ENCODE measurements around the gene CCS.
"Not testable (repeated sequence)": the region's sequence is repeated elsewhere in the genome, so short reads cannot be mapped to it uniquely, and the experiment has no call there.

Gene CCS, protein sequence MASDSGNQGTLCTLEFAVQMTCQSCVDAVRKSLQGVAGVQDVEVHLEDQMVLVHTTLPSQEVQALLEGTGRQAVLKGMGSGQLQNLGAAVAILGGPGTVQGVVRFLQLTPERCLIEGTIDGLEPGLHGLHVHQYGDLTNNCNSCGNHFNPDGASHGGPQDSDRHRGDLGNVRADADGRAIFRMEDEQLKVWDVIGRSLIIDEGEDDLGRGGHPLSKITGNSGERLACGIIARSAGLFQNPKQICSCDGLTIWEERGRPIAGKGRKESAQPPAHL

DNA sequence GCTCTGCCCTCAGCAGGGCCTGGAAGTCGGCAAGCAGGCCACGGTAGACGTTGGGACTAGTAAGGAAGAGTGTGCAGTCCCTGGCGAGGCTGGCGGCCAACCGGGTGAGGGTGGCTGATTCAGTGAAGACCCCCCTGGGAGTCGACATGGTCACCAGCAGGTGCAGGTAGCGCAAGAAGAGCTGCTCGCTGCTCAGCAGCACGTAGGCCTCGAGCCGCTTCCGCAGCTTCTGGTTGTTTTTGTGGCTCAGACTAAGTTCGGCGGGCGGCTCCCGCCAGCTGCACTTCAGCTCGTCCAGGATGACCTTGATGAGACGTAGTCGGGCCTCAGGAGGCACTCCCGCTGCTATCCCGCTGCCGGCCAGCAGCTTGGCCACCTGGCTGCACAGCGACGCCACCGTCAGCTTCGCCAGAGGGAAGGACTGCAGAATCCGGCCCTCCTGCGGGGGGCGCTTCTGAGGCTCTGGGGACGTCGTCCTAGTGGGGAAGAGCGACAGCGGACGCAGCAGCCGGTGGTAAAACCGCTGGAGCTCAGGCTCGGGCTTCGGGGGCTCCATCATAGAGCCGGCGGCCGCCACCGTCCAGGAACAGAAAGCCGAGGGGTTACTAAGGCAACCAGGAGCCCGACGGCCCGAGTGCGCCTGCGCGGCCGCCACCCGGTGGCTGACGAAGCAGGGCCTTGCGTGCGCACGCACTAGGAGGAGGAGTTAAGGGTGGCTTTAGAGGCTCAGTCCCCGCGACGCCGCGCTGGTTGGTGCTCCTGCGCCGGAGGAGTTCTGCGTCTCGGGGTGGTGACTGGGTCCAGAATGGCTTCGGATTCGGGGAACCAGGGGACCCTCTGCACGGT, at the start of gene CCS, which contains the start of gene CCDC87:
Gene CCS (plus strand): TSS at position 729 of the 846 bp plus-strand sequence. CDS start 77 bp downstream, at position 806.
Gene CCDC87 (minus strand): TSS at position 607 of the 846 bp plus-strand sequence. CDS start 48 bp downstream, at position 559.
- ATAC-seq: peak; percentile 99
- TF ChIP-seq TOX (CRISPR knock-in tag; IDR thresholded peaks at IDR 0.05; ENCODE audit: borderline replicate concordance) (no peak), BACH2 (CRISPR knock-in tag; IDR thresholded peaks at IDR 0.05; ENCODE audit: borderline replicate concordance) (no peak), ZFP3 (CRISPR knock-in tag; IDR thresholded peaks at IDR 0.05) (0 out of 2 replicates have a peak, but pooled peaks have one; percentile 33), SNAI2 (CRISPR knock-in tag; IDR thresholded peaks at IDR 0.05) (no peak)
- TF ChIP-seq, protein P1, sequence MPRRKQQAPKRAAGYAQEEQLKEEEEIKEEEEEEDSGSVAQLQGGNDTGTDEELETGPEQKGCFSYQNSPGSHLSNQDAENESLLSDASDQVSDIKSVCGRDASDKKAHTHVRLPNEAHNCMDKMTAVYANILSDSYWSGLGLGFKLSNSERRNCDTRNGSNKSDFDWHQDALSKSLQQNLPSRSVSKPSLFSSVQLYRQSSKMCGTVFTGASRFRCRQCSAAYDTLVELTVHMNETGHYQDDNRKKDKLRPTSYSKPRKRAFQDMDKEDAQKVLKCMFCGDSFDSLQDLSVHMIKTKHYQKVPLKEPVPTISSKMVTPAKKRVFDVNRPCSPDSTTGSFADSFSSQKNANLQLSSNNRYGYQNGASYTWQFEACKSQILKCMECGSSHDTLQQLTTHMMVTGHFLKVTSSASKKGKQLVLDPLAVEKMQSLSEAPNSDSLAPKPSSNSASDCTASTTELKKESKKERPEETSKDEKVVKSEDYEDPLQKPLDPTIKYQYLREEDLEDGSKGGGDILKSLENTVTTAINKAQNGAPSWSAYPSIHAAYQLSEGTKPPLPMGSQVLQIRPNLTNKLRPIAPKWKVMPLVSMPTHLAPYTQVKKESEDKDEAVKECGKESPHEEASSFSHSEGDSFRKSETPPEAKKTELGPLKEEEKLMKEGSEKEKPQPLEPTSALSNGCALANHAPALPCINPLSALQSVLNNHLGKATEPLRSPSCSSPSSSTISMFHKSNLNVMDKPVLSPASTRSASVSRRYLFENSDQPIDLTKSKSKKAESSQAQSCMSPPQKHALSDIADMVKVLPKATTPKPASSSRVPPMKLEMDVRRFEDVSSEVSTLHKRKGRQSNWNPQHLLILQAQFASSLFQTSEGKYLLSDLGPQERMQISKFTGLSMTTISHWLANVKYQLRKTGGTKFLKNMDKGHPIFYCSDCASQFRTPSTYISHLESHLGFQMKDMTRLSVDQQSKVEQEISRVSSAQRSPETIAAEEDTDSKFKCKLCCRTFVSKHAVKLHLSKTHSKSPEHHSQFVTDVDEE (CRISPR knock-in tag; IDR thresholded peaks at IDR 0.05): peak; percentile 18; the same call in 1 of the 2 replicates

GRCh38 chr11:66543263-66544107, 49.5 kb upstream of the CCS start:
- TF ChIP-seq, protein P2, sequence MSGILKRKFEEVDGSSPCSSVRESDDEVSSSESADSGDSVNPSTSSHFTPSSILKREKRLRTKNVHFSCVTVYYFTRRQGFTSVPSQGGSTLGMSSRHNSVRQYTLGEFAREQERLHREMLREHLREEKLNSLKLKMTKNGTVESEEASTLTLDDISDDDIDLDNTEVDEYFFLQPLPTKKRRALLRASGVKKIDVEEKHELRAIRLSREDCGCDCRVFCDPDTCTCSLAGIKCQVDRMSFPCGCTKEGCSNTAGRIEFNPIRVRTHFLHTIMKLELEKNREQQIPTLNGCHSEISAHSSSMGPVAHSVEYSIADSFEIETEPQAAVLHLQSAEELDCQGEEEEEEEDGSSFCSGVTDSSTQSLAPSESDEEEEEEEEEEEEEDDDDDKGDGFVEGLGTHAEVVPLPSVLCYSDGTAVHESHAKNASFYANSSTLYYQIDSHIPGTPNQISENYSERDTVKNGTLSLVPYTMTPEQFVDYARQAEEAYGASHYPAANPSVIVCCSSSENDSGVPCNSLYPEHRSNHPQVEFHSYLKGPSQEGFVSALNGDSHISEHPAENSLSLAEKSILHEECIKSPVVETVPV (CRISPR knock-in tag; IDR thresholded peaks at IDR 0.05): no peak
- TF ChIP-seq BACH2 (CRISPR knock-in tag; IDR thresholded peaks at IDR 0.05; ENCODE audit: borderline replicate concordance) (no peak), ZNF565 (CRISPR knock-in tag; conservative IDR thresholded peaks at IDR 0.05; ENCODE audit: low read depth) (no peak), GLIS3 (CRISPR knock-in tag; IDR thresholded peaks at IDR 0.05) (no peak), SNAI2 (CRISPR knock-in tag; IDR thresholded peaks at IDR 0.05) (no peak), PATZ1 (CRISPR knock-in tag; IDR thresholded peaks at IDR 0.05; ENCODE audit: borderline replicate concordance) (no peak), PPARA (CRISPR knock-in tag; IDR thresholded peaks at IDR 0.05; ENCODE audit: borderline replicate concordance) (no peak), ZNF8 (CRISPR knock-in tag; IDR thresholded peaks at IDR 0.05) (no peak), ESRRG (CRISPR knock-in tag; IDR thresholded peaks at IDR 0.05) (no peak), ARNTL (CRISPR knock-in tag; IDR thresholded peaks at IDR 0.05; ENCODE audit: borderline replicate concordance, low read depth) (no peak), ZFP30 (CRISPR knock-in tag; IDR thresholded peaks at IDR 0.05) (no peak), TOX (CRISPR knock-in tag; IDR thresholded peaks at IDR 0.05; ENCODE audit: borderline replicate concordance) (no peak), ZNF70 (CRISPR knock-in tag; IDR thresholded peaks at IDR 0.05) (no peak), ISL1 (CRISPR knock-in tag; IDR thresholded peaks at IDR 0.05) (no peak), ZFP3 (CRISPR knock-in tag; IDR thresholded peaks at IDR 0.05) (no peak), POU6F1 (CRISPR knock-in tag; IDR thresholded peaks at IDR 0.05; ENCODE audit: borderline replicate concordance, low read depth) (no peak)
- TF ChIP-seq, protein P3, sequence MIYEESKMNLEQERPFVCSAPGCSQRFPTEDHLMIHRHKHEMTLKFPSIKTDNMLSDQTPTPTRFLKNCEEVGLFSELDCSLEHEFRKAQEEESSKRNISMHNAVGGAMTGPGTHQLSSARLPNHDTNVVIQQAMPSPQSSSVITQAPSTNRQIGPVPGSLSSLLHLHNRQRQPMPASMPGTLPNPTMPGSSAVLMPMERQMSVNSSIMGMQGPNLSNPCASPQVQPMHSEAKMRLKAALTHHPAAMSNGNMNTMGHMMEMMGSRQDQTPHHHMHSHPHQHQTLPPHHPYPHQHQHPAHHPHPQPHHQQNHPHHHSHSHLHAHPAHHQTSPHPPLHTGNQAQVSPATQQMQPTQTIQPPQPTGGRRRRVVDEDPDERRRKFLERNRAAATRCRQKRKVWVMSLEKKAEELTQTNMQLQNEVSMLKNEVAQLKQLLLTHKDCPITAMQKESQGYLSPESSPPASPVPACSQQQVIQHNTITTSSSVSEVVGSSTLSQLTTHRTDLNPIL (CRISPR knock-in tag; IDR thresholded peaks at IDR 0.05; ENCODE audit: low read depth): no peak
- ATAC-seq: no peak

DNA sequence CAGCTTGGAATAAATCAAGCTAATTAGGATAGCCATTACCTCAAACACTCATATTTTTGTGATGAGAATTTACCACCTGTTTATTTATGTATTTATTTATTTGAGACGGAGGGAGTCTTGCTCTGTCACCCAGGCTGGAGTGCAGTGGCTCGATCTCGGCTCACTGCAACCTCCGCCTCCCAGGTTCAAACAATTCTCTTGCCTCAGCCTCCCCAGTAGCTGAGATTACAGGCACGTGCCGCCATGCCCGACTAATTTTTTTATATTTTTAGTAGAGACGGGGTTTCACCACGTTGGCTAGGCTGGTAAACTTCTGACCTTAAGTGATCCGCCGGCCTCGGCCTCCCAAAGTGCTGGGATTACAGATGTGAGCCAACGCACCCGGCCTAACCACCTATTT, 48.0 kb upstream of the CCS start:
- ATAC-seq: not testable (repeated sequence)

All from SK-N-SH treated with all-trans-retinoic acid at 6 μM for 48 hours (cell line).